ENCODE data around the gene ARMC2.
"Not testable (repeated sequence)": the region's sequence is repeated elsewhere in the genome, so short reads cannot be mapped to it uniquely, and the experiment has no call there.

The ARMC2 gene

DNA sequence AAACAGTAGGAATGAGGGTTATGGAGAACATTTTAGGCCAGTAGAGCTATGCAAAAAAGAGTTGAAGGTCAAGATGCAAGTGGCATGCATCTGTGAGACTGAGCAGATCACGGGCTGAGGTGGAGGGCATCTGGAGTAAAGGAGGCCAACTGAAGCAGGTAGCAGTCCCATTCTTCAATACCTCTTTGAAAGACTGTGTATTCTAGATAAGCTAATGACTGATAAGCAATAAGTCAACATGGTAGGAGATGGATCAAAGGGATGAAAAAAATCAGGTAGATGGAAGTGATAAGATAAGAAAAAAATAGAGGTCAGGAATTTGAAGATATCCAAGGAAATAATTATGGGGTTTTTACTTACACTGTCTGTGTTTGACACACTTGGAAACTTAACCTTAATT lies 55.6 kb downstream of the ARMC2 start:
- no peak for DNase-seq (ENCODE audit: low read depth, low spot score)
- H3K27ac ChIP-seq = no peak overlapping the region

DNA sequence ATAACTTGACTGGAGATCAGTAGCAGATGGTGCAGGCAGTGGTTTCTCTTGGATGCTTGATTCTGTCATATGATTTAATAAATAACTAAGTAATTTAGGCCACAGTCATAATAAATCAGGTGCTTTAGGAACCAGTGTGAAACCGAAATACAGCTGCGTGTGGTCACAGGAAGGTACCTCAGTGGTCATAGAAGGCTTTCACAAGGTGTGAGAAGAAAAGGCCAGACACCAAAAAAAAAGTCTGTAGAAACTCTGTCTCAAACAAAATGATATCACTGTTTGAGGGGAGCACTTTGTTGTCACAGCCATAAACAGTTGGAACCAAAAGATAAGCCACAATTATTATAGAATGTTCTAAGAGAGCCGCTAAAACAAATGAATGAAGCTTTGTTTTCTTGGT lies 56.5 kb downstream of the ARMC2 start:
- no peak overlapping the region for H3K27ac ChIP-seq
- DNase-seq (ENCODE audit: low read depth, low spot score) = no peak

DNA sequence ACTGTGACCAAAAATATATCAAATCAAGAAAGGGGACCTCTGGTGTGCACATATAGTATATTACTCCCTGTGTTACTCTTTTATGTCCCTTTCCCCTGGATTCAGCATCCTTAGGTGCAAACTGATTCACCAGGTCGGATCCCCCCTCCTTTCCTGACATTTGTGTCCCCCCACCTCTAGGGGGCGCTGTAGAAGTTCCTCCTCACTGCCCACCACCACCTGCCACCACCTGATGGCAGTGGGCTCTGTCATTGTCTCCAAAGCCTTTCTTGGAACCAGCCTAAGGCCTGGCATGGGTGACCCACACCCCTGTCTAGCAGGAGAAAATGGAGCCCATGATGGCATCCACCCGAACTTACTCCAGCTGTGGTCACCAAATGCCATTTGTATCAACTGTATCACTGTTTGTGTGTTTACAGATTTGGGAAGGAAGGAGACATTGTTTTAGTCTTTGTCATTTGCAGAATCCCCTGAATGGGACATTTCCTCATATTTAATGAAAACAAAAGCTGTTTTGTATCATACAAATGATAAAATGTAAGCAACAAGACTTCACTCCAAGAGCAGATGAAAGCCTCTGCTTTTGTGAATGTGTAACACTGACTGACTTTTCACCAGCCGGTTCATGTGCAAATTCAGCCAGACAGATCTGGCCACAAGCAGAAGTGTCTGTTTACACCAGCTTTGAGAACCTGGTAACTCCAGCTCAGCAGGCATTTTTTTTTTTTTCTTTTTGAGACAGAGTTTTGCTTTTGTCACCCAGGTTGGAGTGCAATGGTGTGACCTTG lies 66.2 kb downstream of the ARMC2 start:
- H3K27ac ChIP-seq = no peak overlapping the region
- no peak for DNase-seq (ENCODE audit: low read depth, low spot score)

DNA sequence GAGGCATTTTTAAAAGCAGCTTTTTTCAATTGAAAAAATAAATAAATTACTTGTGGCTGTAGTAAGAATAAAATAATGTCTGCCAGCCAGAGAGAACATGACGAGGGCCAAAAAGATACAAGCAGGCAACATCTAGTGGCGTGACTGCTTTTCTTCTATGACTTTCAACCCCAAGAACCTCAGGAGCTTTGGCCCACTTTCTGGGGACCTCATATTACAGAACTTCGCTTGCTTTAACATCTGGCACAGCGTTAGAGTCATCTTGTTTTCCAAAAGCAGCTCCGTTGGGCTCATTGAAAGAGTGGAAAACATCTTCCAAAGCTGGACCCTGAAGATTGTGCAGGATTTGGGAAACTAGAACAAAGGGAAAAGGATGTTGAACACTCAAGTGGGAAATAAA lies 67.0 kb downstream of the ARMC2 start:
- no peak overlapping the region for H3K27ac ChIP-seq
- no peak for DNase-seq (ENCODE audit: low read depth, low spot score)

DNA sequence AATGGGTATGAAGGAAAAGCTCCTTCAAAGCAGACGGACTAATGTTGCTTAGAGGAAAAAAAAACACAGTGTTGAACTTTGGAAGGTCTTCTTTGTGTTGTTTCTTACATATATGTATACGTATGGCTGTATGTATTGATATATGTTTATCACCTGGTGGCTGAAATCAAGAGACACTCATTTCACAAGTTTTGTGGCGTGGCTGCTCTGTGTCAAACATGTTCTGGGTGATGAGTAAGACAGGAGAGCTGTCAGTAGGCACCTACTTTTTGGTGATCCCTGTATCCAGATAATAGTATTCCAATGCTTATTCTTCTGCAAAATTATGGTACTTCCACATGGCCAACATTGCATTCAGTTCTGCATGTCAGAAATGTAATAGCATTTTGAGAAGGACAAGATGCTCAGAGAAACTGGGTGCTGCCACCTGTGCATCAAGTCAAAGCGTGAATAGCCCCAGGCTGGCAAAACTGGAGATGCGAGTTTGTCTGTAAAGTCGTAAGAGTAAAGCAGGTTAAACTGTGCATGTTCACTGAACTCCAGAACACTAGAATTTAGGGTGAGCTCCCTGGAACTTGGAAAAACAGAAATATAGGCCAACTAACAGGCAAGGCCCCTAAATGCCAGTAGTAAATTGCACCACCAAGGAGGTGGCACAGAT lies 67.9 kb downstream of the ARMC2 start:
- no peak for DNase-seq (ENCODE audit: low read depth, low spot score)
- H3K27ac ChIP-seq = no peak overlapping the region

DNA sequence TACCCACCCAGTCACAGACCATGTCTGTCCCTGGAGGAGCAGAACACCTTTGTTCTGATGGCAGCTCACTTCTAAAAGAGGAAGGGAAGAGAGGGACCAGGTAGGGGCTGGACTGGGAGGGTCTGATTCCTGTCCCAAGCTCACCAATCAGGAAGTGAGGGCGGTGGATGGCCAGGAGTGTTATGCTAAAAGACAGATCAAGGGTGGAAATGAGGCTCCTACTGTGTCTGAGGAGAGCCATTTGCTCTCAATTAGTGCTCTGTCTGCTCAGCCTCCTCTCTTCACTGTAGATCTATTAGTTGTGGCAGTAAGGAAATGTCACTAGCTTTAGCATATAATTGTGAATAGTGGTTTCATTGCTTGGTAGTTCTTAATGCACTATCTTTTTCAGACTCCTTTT lies 72.5 kb downstream of the ARMC2 start:
- DNase-seq (ENCODE audit: low read depth, low spot score) = no peak
- no peak overlapping the region for H3K27ac ChIP-seq

DNA sequence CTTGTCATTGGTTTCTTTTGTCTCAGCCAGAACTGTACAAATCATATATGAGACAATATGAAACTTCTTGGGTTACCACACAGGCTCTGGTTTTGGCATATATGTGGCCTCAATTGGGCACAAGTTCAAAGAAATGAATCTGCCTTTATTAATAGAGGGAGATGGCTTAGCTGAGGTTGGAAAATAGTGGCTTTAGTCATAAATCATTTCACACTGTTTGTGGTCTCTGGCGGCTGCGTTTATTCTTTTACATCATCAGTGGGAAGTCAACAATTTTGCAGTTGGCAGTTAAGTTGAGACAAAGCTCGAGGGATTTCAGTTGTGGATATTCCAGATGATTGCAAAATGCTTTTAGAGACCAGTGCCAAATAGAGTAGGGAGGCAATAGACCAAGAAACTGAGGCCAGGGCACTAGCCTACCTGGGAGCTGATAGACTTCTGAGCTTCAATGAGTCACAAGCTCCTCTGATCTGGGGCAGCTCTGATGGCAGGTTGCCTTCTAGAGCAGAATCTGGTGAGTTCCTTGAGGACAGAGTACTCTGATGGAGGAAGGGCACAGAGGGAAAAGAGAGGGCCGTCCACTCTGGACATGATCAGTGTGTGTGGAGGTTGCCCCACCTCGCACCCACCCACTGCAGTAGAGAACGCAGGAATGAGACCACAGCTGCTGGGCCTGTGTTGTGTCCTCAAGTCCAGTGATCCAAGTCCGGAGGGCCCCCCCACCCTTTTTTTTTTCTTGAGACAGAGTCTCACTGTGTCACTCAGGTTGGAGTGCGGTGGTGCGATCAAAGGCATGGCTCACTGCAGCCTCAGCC lies 73.5 kb downstream of the ARMC2 start:
- H3K27ac ChIP-seq = no peak overlapping the region
- DNase-seq (ENCODE audit: low read depth, low spot score) = no peak

DNA sequence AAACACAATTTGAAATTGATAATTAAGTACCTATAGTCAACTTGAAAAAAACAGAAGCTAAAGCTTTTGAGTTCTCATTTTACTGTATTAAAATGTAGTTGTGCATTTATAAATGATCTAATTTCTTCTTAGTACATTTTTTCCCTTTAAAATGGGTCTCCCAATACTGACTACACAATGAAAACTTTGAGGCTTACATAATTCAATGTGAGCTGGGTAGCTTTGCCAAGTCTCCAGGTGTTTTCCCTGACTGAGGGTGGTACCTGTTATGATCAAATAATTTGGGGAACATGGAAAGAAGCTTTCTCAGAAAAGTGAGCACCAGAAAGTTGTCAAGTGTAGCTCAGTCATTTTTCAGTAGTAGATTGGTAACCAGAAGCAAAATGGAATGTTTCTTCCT lies 74.3 kb downstream of the ARMC2 start:
- H3K27ac ChIP-seq = no peak overlapping the region
- DNase-seq (ENCODE audit: low read depth, low spot score) = no peak

DNA sequence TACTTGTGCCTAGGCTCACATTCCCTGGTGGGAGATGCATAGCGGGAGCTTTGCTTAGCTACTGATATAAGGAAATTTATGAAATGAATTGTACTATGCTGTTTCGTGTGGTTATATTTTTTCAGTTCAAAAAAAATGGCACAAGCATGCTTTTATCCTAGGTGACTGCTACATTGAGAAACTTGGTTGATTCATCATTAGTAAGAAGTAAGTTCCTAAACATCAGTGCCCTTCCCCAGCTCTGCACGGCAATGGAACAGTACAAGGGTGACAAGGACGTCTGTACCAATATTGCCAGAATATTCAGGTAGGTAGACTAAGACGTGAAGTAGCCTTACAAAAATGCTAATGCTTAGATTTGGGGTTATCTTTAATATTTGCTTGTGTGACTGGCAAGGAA lies 79.7 kb downstream of the ARMC2 start:
- H3K27ac ChIP-seq = no peak overlapping the region
- no peak for DNase-seq (ENCODE audit: low read depth, low spot score)

DNA sequence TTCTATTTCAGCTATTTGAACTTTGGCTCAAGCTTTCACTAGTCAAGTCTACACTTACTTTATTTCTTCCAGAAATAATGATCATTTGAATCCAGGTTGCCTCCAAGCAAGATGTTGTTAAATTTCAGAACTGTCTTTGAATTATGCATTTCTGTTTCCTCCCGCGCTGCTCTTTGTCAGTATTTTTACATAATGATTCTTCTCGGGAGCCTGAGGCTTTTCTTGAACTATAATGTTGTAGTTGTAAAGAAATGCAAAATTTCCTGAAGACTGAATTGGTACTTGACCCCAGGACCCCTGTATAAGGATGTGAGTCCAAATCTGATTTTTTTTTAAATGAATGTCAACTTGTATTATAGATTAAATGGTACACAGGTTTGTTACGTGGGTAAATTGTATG lies 80.4 kb downstream of the ARMC2 start:
- H3K27ac ChIP-seq = no peak overlapping the region
- DNase-seq (ENCODE audit: low read depth, low spot score) = no peak

DNA sequence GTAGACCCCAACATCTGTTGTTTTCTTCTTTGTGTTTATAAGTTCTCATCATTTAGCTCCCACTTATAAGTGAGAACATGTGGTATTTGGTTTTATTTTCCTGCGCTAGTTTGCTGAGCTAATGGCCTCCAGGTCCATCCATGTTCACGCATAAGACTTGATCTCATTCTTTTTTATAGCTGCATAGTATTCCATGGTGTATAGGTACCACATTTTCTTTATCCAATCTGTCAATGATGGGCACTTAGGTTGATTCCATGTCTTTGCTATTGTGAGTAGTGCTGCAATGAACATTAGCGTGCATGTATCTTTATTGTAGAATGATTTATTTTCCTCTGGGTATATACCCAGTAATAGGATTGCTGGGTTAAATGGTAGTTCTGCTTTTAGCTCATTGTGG lies 82.9 kb downstream of the ARMC2 start:
- DNase-seq (ENCODE audit: low read depth, low spot score) = not testable (repeated sequence)

DNA sequence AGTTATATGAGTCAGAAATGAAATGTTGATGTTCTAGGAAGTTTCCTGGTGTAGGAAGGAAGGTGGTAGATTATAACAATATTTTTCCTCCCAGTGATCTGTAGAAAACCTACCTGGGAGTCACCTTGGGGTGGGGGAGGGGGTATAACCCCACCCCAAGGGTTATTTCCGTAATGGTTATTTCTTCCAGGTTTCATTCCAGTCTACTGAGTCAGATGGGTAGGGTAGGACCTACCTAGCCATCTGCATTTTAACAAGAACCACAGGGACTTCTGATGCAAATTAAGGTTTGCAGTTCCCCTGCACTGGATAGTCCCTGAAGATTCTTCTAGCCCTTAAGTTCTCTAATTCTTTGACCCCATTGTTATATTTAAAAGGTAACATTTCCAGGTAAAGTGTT lies 88.9 kb downstream of the ARMC2 start:
- peak overlapping the region; percentile 35 for H3K27ac ChIP-seq
- no peak for DNase-seq (ENCODE audit: low read depth, low spot score)

More for the DNA sequence above, 82.9 kb downstream of the ARMC2 start:
- not testable (repeated sequence) for H3K27ac ChIP-seq

DNA sequence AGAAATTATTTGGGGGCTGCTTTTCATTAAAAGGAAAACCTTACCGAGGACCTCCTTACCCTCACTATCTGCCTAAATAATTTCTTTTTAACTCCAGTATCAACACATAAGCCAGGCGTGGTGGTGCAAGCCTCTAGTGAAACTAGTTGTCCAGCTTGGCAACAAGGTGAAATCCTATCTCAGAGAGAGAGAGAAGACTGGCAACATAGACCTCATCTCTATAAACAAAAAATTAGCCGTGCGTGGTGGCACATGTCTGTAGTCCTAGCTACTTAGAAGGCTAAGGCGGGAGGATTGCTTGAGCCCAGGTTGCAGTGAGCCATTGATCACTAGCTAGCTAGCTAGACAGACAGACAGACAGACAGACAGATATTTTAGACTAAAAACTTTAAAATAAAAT lies 92.5 kb downstream of the ARMC2 start:
- H3K27ac ChIP-seq = peak overlapping the region; percentile 57
- no peak for DNase-seq (ENCODE audit: low read depth, low spot score)

DNA sequence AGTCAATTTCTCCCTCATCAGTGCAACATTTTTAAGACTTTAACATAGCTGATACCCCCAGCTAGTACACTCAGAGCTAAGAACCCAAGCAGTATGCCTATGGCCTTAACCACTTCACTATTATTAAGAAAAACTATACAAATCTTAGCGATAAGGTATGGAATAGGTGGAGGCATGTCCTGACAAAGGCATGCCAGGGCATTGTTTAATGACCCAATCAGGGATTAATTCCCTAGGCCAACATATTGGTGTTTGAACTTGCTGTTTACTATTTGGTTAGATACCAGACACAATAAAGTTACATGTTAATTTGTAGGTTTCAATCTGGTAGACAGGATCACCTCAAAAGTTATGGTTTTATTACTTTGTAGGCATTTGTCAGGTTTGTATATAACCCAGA lies 93.1 kb downstream of the ARMC2 start:
- peak overlapping the region; percentile 57 for H3K27ac ChIP-seq
- DNase-seq (ENCODE audit: low read depth, low spot score) = no peak

DNA sequence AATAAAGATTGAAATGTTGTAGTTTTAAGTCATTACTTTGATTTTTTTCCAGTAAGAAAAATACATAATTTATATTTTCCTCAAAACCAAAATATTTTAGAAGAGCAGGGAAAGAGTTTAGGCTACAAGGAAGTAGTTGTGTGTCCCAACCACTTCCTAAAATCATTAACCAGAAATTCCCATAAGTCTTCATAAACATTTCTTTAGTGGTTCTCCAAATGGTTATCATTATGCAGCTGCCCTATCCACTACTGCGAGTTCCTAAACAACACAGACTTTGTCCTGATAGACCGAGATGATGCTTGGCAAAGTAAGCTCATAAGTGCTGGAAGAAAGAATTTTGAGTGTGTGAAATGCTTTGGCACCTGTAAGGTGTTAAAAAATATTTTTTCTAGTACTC lies 93.6 kb downstream of the ARMC2 start:
- DNase-seq (ENCODE audit: low read depth, low spot score) = no peak
- H3K27ac ChIP-seq = peak overlapping the region; percentile 57

DNA sequence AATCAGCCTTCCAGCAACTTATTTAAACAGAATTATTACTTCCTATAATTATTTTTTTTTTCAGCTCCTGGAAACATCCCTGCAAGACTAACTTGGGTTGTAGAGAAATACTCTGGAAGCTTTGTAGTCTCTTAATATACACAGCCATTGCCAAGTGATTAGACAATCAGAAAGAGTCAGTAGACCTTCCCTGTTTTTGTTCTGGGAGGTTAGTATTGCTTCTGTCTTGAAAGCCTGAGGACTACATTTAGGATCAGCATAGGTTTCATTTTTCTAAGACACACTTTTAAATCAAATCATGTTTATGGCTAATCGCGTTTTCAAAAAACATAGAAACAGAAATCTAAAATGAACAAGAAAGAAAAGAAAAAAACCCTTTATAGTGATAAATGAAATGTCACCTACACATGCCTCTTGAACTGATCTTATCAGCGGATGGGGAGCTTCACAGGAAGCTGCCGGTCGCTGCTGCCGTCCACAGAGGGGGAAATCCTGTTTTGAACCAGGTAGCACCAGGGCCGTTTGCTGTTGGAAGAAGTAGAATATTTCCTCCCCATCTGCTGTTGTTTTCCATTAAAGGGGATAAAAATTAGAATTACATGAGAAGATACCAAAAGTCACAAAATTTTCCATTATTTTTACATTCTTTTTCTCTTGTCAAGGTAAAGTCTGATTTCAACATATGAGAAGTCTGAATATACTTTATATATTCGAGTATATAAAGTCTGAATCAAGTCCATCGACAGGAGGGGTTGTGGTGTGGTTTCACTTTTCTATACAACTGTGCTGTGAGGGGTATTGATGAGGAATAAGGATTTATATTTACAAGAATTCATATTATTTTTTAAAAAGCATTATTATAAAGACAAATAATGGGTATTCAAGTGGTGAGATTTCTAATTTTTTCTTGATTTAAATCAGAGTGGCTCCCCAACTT lies 94.6 kb downstream of the ARMC2 start:
- peak overlapping the region; percentile 0 for H3K27ac ChIP-seq
- no peak for DNase-seq (ENCODE audit: low read depth, low spot score)

DNA sequence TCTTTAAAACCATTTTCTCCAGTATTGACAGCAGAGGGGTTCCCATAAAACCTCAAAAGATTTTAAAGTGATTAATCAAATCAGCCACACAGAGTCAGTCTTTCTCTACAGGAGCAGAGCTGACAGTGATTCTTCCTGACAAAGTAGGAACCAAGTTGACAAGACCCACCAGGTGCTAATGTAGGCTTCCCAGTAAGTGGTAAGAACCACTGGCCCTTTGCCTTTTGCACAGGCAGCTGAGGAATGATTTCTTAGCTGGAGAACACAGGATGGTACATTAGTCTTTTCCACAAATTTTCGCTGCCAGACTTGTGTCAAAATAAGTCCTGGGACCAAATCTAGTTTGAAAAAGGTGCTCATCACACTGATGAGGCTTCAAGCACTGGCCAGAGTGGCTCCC lies 95.8 kb downstream of the ARMC2 start:
- peak overlapping the region; percentile 92 for H3K27ac ChIP-seq
- no peak for DNase-seq (ENCODE audit: low read depth, low spot score)

DNA sequence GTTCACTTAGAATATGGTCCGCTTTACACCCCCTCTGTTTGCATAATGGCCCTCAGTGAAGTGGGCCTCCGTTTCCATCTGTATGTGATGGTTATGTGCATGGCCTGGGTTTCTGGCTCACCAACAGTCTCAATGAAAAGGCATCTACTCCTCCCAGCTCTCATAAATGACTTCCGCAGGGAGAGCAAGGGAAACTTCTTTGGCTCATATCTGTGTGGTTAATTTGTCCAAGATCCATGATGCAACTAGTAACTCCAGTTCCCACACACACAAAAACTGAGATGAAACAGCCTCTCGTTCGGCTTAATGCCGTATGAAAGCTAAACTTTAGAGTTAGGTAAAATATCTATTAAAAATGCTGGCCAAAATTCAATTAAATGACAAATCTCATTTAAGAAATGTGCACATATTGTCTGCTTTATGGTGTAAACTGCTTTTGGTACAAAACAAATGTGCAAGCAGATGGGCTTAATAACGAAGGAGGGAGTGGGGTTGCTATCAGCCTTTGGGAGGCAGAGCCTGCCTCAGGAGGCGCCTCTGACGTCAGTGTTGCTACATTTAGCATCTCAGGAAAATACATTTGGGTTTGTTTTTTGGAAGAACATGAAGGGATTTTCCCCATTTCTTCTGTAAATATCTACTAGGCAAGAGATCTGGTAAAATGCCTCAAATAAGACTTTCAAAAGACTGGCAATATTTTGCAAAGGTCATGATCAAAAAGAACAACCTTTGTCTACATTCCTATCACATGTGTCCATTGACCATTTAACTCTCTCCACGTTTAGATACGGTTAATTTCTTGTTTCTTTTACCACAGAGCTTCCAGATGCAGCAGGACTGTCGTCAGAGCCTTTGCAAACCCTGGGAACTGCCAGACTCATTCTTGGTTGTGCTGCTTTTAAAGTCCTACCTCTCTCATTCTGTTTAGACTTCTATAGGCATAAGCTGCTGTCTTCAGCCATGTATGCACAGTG lies 96.8 kb downstream of the ARMC2 start:
- H3K27ac ChIP-seq = peak overlapping the region; percentile 92
- peak; percentile 65 for DNase-seq (ENCODE audit: low read depth, low spot score)

DNA sequence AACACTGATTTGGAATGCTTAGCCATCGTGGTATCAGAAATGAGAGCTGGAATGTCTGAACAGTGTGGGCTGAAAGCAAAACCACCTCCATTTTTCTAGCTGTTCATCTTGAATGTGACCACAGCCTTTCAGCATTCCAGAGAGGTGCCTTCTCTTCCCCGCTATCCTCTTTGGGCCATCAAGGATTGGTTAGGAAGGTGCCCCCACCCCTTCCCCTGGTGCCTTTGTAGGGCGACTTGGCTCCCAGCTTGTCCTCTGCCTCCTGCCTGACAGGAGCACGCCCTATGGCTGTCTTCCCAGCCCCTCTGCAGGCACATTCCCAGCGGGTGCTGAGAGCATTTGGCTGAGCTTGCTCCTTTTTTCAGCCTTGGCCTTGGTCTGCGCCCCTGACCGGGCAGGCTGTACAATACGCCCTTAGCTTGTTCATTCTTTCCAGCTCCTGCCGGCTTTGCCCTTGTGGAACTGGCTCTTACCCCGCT lies 97.5 kb downstream of the ARMC2 start:
- H3K27ac ChIP-seq = peak overlapping the region; percentile 92
- no peak for DNase-seq (ENCODE audit: low read depth, low spot score)
